GM12892 (cell line): ENCODE results near the gene DCAF17.

Source experiments
- POLR2A ChIP-seq: IDR thresholded peaks from 2 replicates; pipeline ENCODE4 v1.6.1; 2011; ENCODE audit warnings: low read depth, low read length, control low read depth
- POLR2AphosphoS5 ChIP-seq: IDR thresholded peaks from 2 replicates; pipeline ENCODE4 v1.6.1; 2011; ENCODE audit warnings: low read depth, low read length, control low read depth
- TAF1 ChIP-seq: IDR thresholded peaks from 2 replicates; pipeline ENCODE4 v1.6.1; 2011; ENCODE audit warnings: low read depth, mild to moderate bottlenecking, control low read depth, low read length, borderline replicate concordance

- TF ChIP-seq TAF1 (no peak), POLR2AphosphoS5 (no peak), POLR2A (no peak)
These were observed 53.2 kb downstream of the DCAF17 start for GRCh38 chr2:171487201-171487600.
